GM12873 (cell line): ENCODE results near the gene SLC47A2.

Source experiments
- TF ChIP-seq, protein P1 (sequence below): IDR thresholded peaks from 2 replicates; pipeline ENCODE4 v1.5.1; 2012; ENCODE audit warnings: low read depth, mild to moderate bottlenecking, moderate library complexity, low read length, control low read depth; ENCODE audit not compliant: insufficient read depth; ENCODE audit errors: missing control alignments

The SLC47A2 gene, protein sequence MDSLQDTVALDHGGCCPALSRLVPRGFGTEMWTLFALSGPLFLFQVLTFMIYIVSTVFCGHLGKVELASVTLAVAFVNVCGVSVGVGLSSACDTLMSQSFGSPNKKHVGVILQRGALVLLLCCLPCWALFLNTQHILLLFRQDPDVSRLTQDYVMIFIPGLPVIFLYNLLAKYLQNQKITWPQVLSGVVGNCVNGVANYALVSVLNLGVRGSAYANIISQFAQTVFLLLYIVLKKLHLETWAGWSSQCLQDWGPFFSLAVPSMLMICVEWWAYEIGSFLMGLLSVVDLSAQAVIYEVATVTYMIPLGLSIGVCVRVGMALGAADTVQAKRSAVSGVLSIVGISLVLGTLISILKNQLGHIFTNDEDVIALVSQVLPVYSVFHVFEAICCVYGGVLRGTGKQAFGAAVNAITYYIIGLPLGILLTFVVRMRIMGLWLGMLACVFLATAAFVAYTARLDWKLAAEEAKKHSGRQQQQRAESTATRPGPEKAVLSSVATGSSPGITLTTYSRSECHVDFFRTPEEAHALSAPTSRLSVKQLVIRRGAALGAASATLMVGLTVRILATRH

DNA sequence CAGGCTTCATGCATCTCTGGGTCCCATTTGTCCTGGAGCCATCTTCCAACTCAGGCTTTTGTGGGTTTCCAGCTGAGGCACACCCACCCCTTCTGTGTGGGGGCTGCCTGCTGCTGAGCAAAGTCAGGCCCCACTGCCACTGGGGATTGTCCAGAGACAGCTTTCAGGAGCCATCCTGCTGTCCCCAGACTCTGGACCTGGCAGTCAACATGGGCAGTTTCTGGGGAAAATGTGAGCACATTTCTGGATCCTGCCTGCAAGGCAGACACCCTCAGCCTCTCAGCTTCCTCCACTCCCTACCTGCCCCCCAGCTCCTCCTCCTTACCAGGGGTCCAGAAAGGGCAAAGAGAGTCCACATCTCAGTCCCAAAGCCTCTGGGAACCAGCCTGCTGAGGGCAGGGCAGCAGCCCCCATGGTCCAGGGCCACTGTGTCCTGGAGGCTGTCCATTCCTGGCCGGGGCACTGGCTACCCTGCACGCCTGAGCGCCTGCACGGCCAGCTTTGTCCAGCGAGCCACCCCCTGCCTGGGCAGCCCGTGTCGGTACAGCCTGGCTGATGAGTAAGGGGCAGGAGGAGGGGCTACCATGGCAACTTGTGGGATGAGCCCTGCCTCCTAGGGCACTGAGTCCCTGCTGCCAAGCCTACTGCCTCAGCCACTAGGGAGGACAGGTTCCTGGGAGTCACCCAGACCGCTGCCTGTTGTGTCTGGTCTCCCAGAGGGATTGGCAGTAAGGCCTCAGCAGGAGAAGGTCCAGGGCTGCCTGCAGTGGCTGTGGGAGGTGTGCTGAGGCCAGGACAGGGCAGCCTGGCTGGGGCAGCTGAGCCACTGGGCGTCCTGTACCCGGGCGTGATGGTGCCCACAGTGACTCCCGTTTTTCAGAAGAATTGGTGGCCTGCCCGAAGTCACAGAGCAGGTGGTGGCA, at the start of gene SLC47A2:
Gene SLC47A2 (minus strand): TSS at position 477 of the 923 bp plus-strand sequence. CDS start 29 bp downstream, at position 448.
- TF ChIP-seq, protein P1, sequence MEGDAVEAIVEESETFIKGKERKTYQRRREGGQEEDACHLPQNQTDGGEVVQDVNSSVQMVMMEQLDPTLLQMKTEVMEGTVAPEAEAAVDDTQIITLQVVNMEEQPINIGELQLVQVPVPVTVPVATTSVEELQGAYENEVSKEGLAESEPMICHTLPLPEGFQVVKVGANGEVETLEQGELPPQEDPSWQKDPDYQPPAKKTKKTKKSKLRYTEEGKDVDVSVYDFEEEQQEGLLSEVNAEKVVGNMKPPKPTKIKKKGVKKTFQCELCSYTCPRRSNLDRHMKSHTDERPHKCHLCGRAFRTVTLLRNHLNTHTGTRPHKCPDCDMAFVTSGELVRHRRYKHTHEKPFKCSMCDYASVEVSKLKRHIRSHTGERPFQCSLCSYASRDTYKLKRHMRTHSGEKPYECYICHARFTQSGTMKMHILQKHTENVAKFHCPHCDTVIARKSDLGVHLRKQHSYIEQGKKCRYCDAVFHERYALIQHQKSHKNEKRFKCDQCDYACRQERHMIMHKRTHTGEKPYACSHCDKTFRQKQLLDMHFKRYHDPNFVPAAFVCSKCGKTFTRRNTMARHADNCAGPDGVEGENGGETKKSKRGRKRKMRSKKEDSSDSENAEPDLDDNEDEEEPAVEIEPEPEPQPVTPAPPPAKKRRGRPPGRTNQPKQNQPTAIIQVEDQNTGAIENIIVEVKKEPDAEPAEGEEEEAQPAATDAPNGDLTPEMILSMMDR = no peak

DNA sequence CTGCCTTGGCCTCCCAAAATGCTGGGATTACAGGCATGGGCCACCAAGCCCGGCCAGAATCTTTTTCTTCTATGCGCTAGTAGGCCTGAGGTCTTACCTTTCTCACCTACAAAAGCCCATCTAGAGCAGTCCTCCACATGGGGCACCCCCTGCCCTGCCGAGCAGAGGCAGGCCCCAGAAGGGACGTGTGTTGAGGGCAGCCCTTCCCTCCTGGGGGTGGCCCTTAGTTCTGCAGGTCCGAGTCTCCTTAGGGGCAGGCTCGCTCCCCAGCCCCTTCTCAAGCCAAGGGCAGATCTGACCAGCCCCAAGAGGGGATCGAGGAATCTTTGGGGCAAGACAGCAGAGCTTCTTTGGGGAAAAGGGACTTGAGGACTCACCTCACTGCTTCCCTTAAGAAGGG, 49.6 kb upstream of the SLC47A2 start:
- TF ChIP-seq, protein P1 = no peak

DNA sequence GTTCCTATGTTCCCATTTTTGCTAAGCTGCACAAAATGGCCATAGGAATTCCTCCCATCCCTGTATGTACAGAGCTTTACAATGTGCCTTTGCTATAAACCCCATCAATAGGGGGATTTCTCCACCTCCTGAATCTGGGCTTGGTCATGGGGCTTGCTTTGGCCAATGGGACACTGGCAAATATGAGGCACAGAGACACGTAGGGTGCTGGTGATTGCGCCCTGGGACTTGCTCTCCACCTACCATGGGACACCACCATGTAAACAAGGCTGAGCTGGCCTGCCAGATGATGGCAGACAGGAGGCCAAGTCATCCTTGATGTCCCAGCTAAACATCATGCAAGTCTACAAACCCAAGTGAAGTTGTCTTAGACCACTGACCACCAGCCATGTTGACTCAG, 47.0 kb upstream of the SLC47A2 start:
- TF ChIP-seq, protein P1 = no peak

DNA sequence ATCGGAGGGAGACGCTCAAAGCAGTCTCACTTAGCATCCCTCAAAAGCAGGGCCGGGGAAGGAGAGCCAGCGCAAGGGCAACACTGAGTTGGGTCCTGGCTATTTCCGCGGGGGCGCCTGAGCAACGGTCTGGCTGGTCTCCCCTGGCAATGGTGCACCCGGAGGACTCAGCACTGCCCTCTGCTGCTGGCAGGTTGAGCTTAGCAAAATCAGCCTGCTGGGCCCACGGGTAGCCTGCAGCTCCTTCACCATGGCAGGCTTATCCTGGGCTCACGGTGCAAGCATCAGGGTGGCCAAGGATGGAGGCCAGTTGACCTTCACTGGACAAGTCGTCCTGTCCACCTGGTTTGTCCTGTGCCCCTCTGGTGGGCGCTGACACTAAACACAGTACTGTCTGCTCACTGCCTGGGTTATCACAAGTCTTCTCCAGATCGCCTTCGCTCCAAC, 46.2 kb upstream of the SLC47A2 start:
- TF ChIP-seq, protein P1 = peak; percentile 95

DNA sequence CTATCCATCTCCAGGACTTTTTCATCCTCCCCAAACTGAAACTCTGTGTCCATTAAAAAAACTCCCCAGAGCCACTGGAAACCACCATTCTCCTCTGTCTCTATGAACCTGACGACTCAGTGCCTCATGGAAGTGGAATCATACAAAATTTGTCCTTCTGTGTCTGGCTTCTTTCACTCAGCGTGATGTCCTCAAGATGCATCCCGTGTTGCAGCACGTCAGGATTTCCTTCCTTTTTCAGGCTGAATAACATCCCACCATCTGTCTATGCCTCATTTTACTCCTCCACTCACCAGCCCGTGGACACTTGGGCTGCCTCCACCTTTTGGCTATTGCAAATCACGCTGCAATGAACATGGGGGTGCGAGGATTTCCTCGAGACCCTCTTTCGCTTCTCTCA, 44.4 kb upstream of the SLC47A2 start:
- TF ChIP-seq, protein P1 = no peak

DNA sequence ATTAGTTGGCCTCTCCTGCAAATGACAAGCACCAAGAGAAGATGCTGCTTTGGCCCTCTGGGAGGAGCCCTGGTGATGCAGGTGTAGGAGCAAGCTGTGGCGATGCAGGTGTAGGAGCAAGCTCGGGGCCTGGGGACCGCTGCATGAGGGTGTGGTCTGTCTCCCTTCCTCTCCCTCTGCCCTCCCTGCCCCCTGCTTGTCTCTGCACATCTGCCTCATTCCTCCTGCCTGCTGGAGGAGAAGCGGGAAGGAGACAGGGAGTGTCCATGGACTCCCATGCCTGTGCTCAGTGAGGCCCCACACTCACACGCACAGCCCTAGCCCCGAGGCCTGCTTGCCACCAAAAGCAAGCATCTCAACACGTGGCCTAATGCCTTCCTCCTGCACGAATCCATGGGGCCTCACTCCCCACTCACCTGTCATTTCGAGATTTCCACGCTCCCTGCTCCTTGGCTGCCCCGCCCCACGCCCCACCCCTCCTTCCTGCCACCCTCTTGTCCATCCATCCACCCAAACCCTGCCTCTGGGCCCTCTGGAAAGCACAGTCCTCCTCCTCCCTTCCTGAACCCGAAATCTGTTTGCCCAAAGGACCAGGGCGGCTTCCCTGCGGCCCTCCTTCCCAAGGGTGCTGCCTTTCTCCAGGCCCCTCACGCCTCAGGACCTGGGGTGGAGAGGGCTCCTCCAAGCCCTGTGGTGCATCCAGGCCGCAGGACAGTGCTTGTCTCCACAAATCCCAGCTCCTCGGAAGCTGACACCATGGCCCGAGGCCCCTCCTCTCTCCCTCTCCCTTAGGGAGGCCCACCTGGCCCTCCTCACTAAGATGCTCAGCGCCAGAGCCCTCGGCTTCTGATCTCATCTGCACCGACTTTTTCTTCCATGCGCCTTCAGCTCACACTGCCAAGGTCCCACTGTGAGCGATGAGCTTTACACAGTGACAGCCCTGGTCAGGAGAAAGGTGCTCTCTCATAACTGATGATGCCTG, 43.5 kb upstream of the SLC47A2 start:
- TF ChIP-seq, protein P1 = no peak
